ENCODE data around the gene CYP2J2.

DNA sequence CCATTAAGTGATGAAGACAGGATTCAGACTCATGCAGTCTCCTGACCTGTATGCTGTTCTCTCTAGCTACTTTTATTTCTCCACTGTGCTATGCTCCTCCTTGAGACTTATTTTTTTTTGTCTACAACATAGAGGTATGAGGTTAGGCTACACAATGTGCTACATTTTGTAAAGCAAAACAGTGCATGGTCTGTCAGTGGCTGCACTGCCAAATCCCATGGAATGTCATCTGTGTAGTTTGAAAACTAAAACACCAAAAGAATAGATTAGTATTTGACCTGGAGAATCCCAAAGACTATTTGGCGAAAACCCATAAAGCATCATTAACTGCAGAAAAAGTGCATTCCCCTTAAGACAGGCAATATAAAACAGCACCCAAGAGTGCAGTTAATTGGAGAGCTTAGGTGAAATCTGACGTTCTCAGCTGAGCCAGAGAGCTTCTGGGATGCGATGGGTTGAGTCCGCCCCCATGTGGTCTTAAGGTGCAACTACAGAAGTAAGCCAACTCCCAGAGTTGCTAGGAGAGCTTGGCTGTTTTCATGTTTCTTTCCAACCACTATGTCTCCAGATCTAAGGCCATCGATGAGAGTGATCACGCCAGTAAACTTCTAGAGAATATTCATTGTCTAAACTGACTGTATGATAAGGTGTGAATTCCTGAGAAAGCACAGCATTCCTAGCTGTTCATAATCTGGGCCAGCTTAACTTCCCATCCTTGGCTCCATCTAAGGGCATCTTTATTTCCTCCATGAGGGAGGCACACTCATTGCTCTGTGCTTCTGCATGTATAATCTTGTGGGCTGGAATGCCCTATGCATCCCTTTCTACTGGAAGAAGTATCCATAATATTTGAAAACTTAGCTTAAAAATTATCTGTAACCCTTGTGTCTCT lies 20.7 kb upstream of the CYP2J2 start:
- no peak for TF ChIP-seq POLR2A (IDR thresholded peaks at IDR 0.05; ENCODE audit: borderline replicate concordance, extremely low read depth, insufficient read depth, insufficient read length)
- no peak for TF ChIP-seq CBX3 (IDR thresholded peaks at IDR 0.05; ENCODE audit: low read depth)
- no peak for TF ChIP-seq EZH2 (IDR thresholded peaks at IDR 0.05)
- TF ChIP-seq, protein P1, sequence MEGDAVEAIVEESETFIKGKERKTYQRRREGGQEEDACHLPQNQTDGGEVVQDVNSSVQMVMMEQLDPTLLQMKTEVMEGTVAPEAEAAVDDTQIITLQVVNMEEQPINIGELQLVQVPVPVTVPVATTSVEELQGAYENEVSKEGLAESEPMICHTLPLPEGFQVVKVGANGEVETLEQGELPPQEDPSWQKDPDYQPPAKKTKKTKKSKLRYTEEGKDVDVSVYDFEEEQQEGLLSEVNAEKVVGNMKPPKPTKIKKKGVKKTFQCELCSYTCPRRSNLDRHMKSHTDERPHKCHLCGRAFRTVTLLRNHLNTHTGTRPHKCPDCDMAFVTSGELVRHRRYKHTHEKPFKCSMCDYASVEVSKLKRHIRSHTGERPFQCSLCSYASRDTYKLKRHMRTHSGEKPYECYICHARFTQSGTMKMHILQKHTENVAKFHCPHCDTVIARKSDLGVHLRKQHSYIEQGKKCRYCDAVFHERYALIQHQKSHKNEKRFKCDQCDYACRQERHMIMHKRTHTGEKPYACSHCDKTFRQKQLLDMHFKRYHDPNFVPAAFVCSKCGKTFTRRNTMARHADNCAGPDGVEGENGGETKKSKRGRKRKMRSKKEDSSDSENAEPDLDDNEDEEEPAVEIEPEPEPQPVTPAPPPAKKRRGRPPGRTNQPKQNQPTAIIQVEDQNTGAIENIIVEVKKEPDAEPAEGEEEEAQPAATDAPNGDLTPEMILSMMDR (IDR thresholded peaks at IDR 0.05 in 2 of 3, conservative IDR thresholded peaks at IDR 0.05 in 1 of 3; ENCODE audit: borderline replicate concordance in 1 of 3, insufficient read depth in 1 of 3, low read depth in 2 of 3, low read length in 2 of 3) = peak; percentile 79 to 92 (median 88)
- TF ChIP-seq TCF7L2 (IDR thresholded peaks at IDR 0.05; ENCODE audit: borderline replicate concordance, extremely low read depth, insufficient read depth, insufficient read length) = no peak
- TF ChIP-seq EZH2phosphoT487 (IDR thresholded peaks at IDR 0.05; ENCODE audit: borderline replicate concordance) = no peak
- TF ChIP-seq, protein P2, sequence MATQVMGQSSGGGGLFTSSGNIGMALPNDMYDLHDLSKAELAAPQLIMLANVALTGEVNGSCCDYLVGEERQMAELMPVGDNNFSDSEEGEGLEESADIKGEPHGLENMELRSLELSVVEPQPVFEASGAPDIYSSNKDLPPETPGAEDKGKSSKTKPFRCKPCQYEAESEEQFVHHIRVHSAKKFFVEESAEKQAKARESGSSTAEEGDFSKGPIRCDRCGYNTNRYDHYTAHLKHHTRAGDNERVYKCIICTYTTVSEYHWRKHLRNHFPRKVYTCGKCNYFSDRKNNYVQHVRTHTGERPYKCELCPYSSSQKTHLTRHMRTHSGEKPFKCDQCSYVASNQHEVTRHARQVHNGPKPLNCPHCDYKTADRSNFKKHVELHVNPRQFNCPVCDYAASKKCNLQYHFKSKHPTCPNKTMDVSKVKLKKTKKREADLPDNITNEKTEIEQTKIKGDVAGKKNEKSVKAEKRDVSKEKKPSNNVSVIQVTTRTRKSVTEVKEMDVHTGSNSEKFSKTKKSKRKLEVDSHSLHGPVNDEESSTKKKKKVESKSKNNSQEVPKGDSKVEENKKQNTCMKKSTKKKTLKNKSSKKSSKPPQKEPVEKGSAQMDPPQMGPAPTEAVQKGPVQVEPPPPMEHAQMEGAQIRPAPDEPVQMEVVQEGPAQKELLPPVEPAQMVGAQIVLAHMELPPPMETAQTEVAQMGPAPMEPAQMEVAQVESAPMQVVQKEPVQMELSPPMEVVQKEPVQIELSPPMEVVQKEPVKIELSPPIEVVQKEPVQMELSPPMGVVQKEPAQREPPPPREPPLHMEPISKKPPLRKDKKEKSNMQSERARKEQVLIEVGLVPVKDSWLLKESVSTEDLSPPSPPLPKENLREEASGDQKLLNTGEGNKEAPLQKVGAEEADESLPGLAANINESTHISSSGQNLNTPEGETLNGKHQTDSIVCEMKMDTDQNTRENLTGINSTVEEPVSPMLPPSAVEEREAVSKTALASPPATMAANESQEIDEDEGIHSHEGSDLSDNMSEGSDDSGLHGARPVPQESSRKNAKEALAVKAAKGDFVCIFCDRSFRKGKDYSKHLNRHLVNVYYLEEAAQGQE (IDR thresholded peaks at IDR 0.05; ENCODE audit: low read depth) = no peak
- TF ChIP-seq SIN3A (IDR thresholded peaks at IDR 0.05; ENCODE audit: low read depth) = no peak
- TF ChIP-seq ZFX (IDR thresholded peaks at IDR 0.05) = no peak
- no peak for TF ChIP-seq CEBPB (IDR thresholded peaks at IDR 0.05; ENCODE audit: low read depth)
- TF ChIP-seq, protein P3, sequence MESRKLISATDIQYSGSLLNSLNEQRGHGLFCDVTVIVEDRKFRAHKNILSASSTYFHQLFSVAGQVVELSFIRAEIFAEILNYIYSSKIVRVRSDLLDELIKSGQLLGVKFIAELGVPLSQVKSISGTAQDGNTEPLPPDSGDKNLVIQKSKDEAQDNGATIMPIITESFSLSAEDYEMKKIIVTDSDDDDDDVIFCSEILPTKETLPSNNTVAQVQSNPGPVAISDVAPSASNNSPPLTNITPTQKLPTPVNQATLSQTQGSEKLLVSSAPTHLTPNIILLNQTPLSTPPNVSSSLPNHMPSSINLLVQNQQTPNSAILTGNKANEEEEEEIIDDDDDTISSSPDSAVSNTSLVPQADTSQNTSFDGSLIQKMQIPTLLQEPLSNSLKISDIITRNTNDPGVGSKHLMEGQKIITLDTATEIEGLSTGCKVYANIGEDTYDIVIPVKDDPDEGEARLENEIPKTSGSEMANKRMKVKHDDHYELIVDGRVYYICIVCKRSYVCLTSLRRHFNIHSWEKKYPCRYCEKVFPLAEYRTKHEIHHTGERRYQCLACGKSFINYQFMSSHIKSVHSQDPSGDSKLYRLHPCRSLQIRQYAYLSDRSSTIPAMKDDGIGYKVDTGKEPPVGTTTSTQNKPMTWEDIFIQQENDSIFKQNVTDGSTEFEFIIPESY (IDR thresholded peaks at IDR 0.05; ENCODE audit: extremely low read depth, insufficient replicate concordance, low read length) = no peak
- no peak for TF ChIP-seq EGR1 (IDR thresholded peaks at IDR 0.05; ENCODE audit: low read depth)
